GM12865 (cell line): Measurements from ENCODE around the gene SACS.
"Not testable (repeated sequence)": the region's sequence is repeated elsewhere in the genome, so short reads cannot be mapped to it uniquely, and the experiment has no call there.

Source experiments
- DNase-seq: peaks from one replicate; pipeline ENCODE4 v3.0.0; 2010; ENCODE audit warnings: low read depth
- H3K4me3 ChIP-seq: 2 replicates; pipeline ENCODE4 v1.5.1; 2011; ENCODE audit warnings: mild to moderate bottlenecking, low read depth, low read length, control low read depth
- CTCF ChIP-seq: IDR thresholded peaks from 2 replicates; pipeline ENCODE4 v1.5.1; 2011; ENCODE audit warnings: low read length, control low read depth, low read depth, inconsistent platforms; ENCODE audit not compliant: insufficient read depth; ENCODE audit errors: missing control alignments

SACS gene

GRCh38 chr13:23418776-23419683 is 14.5 kb downstream of the SACS start:
- DNase-seq: no peak
- no peak overlapping the region for H3K4me3 ChIP-seq
- TF ChIP-seq CTCF: no peak

- no peak overlapping the region for H3K4me3 ChIP-seq
- TF ChIP-seq CTCF: no peak
- no peak for DNase-seq
Observed at GRCh38 chr13:23414682-23415081, 18.8 kb downstream of the SACS start.

GRCh38 chr13:23411706-23412105 is 21.8 kb downstream of the SACS start:
- DNase-seq: no peak
- TF ChIP-seq CTCF: no peak
- no peak overlapping the region for H3K4me3 ChIP-seq

GRCh38 chr13:23411220-23411619 is 22.3 kb downstream of the SACS start:
- H3K4me3 ChIP-seq: no peak overlapping the region
- TF ChIP-seq CTCF: no peak
- DNase-seq: no peak

- TF ChIP-seq CTCF: no peak
- H3K4me3 ChIP-seq: no peak overlapping the region
- no peak for DNase-seq
Observed at GRCh38 chr13:23408026-23408425, 25.5 kb downstream of the SACS start.

- not testable (repeated sequence) for H3K4me3 ChIP-seq, DNase-seq
Observed at GRCh38 chr13:23401156-23401555, 32.3 kb downstream of the SACS start.

GRCh38 chr13:23399347-23399746 is 34.2 kb downstream of the SACS start:
- H3K4me3 ChIP-seq: no peak overlapping the region
- no peak for DNase-seq
- no peak for TF ChIP-seq CTCF
